ENCODE data around the gene U2AF2. TPM values are rescaled to one million over a fixed set of nuclear protein-coding genes. Genes with fewer than 3 reads are reported as not detected.

The U2AF2 gene
- total and polyA plus RNA-seq, 9 of the 15 experiments (the other 6 are each of a cell fraction or from before 2014, with no cell fraction given): 3.0 to 331 (median 157) TPM

DNA sequence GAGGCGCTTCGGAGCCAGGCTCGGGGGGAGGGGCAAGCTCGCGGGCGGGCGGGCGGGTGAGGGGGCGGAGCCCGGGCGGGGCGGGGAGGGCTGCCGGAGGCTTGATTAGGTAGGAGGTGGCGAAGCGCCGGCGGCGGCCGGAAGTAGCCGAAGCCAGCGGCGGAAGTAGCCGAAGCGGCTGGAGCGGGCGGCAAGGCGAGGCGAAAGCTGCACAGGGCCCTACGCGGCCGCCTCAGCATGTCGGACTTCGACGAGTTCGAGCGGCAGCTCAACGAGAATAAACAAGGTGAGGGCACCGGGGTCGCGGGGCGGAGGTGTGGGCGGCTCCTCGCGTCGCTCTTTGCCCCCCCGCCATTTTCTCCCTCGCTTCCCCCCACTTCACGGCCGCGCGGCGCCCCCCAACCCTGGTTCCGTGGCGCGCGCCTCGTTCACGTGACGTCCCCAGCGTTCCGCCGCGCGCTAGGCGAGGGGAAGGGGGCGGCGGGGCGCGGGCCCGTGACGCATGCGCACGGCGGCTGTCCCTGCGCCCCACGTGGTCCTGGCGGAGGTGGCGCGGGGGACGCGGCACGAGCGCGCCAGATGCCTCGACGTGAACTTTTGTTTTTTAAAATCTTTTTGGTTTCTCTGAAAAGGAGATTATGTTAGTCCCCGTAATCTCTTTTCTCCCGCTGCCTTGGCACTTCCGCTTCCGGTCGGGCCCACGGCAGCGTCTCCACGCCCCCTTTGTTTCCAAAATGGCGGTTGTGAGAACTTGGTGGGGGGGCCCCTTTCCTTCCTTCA is at the start of gene U2AF2 (continued):
- TF ChIP-seq TAF9B (IDR thresholded peaks at IDR 0.05; ENCODE audit: partially characterized antibody) (peak; percentile 61), CC2D1A (IDR thresholded peaks at IDR 0.05) (no peak), EGR1 (conservative IDR thresholded peaks at IDR 0.05) (peak; percentile 48), BACH1 (tag; IDR thresholded peaks at IDR 0.05) (no peak), ARID1B (IDR thresholded peaks at IDR 0.05) (no peak; the same call in 1 of the 2 replicates), NCOA2 (IDR thresholded peaks at IDR 0.05; ENCODE audit: partially characterized antibody in 2 of 2) (no peak), ZNF764 (CRISPR knock-in tag; IDR thresholded peaks at IDR 0.05; ENCODE audit: low read depth) (0 out of 2 replicates have a peak, but pooled peaks have one; percentile 21), FIP1L1 (IDR thresholded peaks at IDR 0.05; ENCODE audit: low read depth, low read length, poor library complexity, severe bottlenecking) (peak; percentile 92), ZNF318 (IDR thresholded peaks at IDR 0.05; ENCODE audit: borderline replicate concordance in 1 of 2, low read depth in 1 of 2) (no peak)
- TF ChIP-seq, protein P1, sequence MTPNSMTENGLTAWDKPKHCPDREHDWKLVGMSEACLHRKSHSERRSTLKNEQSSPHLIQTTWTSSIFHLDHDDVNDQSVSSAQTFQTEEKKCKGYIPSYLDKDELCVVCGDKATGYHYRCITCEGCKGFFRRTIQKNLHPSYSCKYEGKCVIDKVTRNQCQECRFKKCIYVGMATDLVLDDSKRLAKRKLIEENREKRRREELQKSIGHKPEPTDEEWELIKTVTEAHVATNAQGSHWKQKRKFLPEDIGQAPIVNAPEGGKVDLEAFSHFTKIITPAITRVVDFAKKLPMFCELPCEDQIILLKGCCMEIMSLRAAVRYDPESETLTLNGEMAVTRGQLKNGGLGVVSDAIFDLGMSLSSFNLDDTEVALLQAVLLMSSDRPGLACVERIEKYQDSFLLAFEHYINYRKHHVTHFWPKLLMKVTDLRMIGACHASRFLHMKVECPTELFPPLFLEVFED (CRISPR knock-in tag; conservative IDR thresholded peaks at IDR 0.05): no peak; the same call in 1 of the 2 replicates
- TF ChIP-seq, protein P2, sequence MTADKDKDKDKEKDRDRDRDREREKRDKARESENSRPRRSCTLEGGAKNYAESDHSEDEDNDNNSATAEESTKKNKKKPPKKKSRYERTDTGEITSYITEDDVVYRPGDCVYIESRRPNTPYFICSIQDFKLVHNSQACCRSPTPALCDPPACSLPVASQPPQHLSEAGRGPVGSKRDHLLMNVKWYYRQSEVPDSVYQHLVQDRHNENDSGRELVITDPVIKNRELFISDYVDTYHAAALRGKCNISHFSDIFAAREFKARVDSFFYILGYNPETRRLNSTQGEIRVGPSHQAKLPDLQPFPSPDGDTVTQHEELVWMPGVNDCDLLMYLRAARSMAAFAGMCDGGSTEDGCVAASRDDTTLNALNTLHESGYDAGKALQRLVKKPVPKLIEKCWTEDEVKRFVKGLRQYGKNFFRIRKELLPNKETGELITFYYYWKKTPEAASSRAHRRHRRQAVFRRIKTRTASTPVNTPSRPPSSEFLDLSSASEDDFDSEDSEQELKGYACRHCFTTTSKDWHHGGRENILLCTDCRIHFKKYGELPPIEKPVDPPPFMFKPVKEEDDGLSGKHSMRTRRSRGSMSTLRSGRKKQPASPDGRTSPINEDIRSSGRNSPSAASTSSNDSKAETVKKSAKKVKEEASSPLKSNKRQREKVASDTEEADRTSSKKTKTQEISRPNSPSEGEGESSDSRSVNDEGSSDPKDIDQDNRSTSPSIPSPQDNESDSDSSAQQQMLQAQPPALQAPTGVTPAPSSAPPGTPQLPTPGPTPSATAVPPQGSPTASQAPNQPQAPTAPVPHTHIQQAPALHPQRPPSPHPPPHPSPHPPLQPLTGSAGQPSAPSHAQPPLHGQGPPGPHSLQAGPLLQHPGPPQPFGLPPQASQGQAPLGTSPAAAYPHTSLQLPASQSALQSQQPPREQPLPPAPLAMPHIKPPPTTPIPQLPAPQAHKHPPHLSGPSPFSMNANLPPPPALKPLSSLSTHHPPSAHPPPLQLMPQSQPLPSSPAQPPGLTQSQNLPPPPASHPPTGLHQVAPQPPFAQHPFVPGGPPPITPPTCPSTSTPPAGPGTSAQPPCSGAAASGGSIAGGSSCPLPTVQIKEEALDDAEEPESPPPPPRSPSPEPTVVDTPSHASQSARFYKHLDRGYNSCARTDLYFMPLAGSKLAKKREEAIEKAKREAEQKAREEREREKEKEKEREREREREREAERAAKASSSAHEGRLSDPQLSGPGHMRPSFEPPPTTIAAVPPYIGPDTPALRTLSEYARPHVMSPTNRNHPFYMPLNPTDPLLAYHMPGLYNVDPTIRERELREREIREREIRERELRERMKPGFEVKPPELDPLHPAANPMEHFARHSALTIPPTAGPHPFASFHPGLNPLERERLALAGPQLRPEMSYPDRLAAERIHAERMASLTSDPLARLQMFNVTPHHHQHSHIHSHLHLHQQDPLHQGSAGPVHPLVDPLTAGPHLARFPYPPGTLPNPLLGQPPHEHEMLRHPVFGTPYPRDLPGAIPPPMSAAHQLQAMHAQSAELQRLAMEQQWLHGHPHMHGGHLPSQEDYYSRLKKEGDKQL (CRISPR knock-in tag; IDR thresholded peaks at IDR 0.05; ENCODE audit: borderline replicate concordance): no peak

All from K562 (cell line).